Globus pallidus (tissue), 1 donor: Measurements from ENCODE around the gene PLN.

Experiments
- DNase-seq: peaks from one replicate; pipeline ENCODE4 v3.0.0-alpha.2; 2015; ENCODE audit warnings: low spot score

The PLN gene

GRCh38 chr6:118579786-118580185 is 31.7 kb downstream of the PLN start:
- no peak for DNase-seq

- peak; percentile 68 for DNase-seq
Measured at GRCh38 chr6:118580585-118581419, 32.7 kb downstream of the PLN start.

- DNase-seq: no peak
Measured at GRCh38 chr6:118581489-118581959, 33.4 kb downstream of the PLN start.

- no peak for DNase-seq
Measured at GRCh38 chr6:118584911-118585310, 36.8 kb downstream of the PLN start.

- no peak for DNase-seq
Measured at GRCh38 chr6:118586746-118587485, 38.8 kb downstream of the PLN start.

- no peak for DNase-seq
Measured at GRCh38 chr6:118588626-118589025, 40.5 kb downstream of the PLN start.

- DNase-seq: no peak
Measured at GRCh38 chr6:118589186-118589585, 41.1 kb downstream of the PLN start.

GRCh38 chr6:118589649-118590365 is 41.7 kb downstream of the PLN start:
- DNase-seq: no peak

- DNase-seq: no peak
Measured at GRCh38 chr6:118591897-118592296, 43.8 kb downstream of the PLN start.

- DNase-seq: no peak
Measured at GRCh38 chr6:118594877-118595276, 46.8 kb downstream of the PLN start.

GRCh38 chr6:118596774-118597320 is 48.8 kb downstream of the PLN start:
- no peak for DNase-seq

- DNase-seq: no peak
Measured at GRCh38 chr6:118597636-118598035, 49.5 kb downstream of the PLN start.

GRCh38 chr6:118598324-118598723 is 50.2 kb downstream of the PLN start:
- DNase-seq: no peak

GRCh38 chr6:118602300-118602699 is 54.2 kb downstream of the PLN start:
- no peak for DNase-seq

- DNase-seq: no peak
Measured at GRCh38 chr6:118603372-118603771, 55.3 kb downstream of the PLN start.

GRCh38 chr6:118606268-118606667 is 58.2 kb downstream of the PLN start:
- DNase-seq: no peak

- DNase-seq: no peak
Measured at GRCh38 chr6:118606858-118607257, 58.8 kb downstream of the PLN start.
